GM10248 (cell line): ENCODE results near the gene C2orf42.

Source experiments
- CTCF ChIA-PET: fragments of 300-600 bp; sonication (Branson Sonifier 250); formaldehyde crosslinking; extraction: SDS; loops from one replicate; lab custom pipeline; 2021; ENCODE audit warnings: antibody characterized with exemption; lab: Yijun Ruan, JAX
- POLR2A ChIA-PET: fragments of 350-650 bp; sonication (Branson Sonifier 250); formaldehyde crosslinking; extraction: SDS; loops from one replicate; lab custom pipeline; 2020; ENCODE audit warnings: antibody characterized with exemption; lab: Yijun Ruan, JAX
- DNase-seq: peaks from one replicate; pipeline ENCODE4 v3.0.0; 2012; ENCODE audit errors: extremely low spot score
- TF ChIP-seq, protein P1 (sequence below): IDR thresholded peaks from 2 replicates; pipeline ENCODE4 v1.5.1; 2012; ENCODE audit warnings: mild to moderate bottlenecking, low read depth; ENCODE audit errors: extremely low read depth, missing control alignments, control extremely low read depth

C2orf42 gene

DNA sequence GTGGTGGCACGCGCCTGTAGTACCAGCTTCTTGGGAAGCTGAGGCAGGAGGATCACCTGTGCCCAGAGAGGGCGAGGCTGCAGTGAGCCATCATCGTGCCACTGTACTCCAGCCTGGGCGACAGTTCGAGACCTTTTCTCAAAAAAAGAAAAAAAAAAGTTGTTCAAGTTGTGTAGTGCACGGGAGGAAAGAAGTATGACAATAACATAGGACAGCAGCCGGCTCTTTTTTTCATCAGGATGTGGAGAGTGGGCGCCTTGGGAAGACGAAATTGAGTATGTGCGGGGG lies 67.0 kb downstream of the C2orf42 start:
- TF ChIP-seq, protein P1, sequence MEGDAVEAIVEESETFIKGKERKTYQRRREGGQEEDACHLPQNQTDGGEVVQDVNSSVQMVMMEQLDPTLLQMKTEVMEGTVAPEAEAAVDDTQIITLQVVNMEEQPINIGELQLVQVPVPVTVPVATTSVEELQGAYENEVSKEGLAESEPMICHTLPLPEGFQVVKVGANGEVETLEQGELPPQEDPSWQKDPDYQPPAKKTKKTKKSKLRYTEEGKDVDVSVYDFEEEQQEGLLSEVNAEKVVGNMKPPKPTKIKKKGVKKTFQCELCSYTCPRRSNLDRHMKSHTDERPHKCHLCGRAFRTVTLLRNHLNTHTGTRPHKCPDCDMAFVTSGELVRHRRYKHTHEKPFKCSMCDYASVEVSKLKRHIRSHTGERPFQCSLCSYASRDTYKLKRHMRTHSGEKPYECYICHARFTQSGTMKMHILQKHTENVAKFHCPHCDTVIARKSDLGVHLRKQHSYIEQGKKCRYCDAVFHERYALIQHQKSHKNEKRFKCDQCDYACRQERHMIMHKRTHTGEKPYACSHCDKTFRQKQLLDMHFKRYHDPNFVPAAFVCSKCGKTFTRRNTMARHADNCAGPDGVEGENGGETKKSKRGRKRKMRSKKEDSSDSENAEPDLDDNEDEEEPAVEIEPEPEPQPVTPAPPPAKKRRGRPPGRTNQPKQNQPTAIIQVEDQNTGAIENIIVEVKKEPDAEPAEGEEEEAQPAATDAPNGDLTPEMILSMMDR: no peak
- POLR2A ChIA-PET: interaction anchor here (0.6 to 1.2 kb wide), 3 partner anchors 8 to 16 kb away, joined by 3 to 6 read pairs (median 4); no protein-coding TSS in a partner anchor
- no peak for DNase-seq
- CTCF ChIA-PET: interaction anchor here (0.5 to 3.1 kb wide), 9 partner anchors 8 to 1172 kb away, joined by 3 to 16 read pairs (median 4); partner anchors contain the start of gene MXD1

DNA sequence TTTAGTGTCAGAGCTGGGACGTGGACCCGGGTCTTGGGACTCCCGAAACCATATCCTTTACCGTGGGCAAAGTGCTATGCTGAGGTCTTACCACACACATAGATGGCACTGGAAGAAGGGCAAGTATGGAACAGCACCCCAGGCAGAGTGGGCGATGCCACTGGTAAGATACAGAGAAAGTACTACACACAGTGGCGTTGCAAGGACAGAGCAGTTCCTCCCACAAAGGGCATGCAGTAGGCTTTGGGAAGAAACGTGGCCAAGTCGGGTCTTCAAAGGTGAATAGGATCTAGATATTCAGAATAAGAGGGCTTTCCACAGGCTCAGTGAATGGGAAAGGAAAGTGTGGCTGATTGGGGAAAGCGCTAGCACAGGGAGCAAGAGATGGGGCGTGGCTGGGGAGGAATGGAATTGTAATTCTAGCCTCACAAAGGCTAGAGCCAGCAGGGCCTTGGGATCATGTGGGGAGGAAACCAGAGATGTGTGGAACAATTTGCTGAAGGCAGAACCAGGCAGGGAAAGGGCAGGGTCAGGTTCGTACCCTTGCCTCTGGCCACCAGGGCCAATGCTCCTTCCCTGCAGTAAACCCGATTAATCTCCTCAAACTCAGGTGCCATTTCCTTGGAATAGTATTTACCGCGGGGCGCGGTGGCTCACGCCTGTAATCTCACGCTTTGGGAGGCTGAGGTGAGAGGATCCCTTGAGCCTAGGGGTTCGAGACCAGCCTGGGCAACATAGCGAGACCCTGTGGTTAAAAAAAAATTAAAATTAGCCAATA lies 67.6 kb downstream of the C2orf42 start:
- TF ChIP-seq, protein P1: no peak
- DNase-seq: no peak
- ChIA-PET CTCF (interaction anchor here (0.5 to 2.5 kb wide), 6 partner anchors 10 to 1172 kb away, joined by 3 to 16 read pairs (median 6); no protein-coding TSS in a partner anchor), POLR2A (interaction anchor here (0.6 to 1.4 kb wide), 2 partner anchors 13 to 39 kb away, joined by 3 read pairs; no protein-coding TSS in a partner anchor)

DNA sequence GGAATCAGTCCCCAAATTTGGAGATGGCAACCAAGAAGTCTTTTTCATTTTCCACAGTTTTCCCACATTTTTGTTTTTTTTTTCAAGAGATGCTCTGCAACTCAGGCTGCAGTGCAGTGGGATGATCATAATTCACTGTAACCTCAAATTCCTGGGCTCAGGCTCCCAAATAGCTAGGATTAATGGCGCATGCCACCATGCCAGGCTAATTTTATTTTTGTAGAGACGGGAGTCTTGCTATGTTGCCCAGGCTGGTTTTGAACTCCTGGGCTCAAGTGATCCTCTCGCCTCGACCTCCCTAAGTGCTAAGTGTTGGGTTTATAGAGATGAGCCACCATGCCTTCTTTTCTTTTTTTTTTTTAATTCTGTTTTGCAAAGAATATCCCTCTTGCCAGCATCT lies 68.3 kb downstream of the C2orf42 start:
- DNase-seq: no peak
- ChIA-PET CTCF (interaction anchor here (0.8 to 2.5 kb wide), 11 partner anchors 9 to 211 kb away, joined by 3 to 16 read pairs (median 4); no protein-coding TSS in a partner anchor), POLR2A (interaction anchor here (0.7 to 2.0 kb wide), 4 partner anchors 10 to 39 kb away, joined by 3 to 11 read pairs (median 5); no protein-coding TSS in a partner anchor)
- TF ChIP-seq, protein P1: no peak

DNA sequence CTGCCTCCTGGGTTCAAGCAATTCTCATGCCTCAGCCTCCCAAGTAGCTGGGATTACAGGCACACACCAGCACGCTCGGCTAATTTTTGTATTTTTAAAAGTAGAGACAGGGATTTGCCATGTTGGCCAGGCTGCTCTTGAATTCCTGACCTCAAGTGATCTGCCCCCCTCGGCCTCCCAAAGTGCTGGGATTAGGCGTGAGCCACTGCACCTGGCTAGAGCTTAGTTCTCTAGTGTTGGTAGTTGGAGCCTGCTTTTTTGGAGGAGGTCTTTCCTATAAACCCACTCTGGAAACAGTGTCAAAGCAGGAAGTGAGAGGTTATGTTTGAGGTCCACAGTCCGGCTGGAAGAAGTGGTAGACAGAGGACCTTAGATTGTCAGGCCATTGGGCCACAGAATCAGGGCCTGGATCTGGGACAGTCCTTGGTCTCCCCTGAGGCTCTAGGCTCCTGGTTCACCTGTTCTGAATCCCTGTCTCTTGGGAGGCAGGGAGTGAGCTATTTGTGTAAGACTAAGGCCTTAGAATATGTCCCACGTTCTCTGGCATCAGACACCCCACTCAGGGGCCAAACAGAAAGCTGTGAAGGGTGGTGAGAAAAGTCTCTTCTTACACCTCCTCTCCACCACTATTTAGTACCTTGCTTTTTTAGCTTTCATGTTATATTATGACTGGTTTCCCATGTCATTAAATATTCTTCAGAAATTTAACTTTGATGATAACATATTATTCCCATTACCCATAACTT lies 69.0 kb downstream of the C2orf42 start:
- ChIA-PET POLR2A (interaction anchor here (0.6 to 2.0 kb wide), 7 partner anchors 11 to 305 kb away, joined by 3 to 11 read pairs (median 3); partner anchors contain the start of gene MXD1), CTCF (interaction anchor here (0.7 to 2.5 kb wide), 13 partner anchors 9 to 210 kb away, joined by 3 to 16 read pairs (median 4); no protein-coding TSS in a partner anchor)
- no peak for DNase-seq
- TF ChIP-seq, protein P1: no peak

DNA sequence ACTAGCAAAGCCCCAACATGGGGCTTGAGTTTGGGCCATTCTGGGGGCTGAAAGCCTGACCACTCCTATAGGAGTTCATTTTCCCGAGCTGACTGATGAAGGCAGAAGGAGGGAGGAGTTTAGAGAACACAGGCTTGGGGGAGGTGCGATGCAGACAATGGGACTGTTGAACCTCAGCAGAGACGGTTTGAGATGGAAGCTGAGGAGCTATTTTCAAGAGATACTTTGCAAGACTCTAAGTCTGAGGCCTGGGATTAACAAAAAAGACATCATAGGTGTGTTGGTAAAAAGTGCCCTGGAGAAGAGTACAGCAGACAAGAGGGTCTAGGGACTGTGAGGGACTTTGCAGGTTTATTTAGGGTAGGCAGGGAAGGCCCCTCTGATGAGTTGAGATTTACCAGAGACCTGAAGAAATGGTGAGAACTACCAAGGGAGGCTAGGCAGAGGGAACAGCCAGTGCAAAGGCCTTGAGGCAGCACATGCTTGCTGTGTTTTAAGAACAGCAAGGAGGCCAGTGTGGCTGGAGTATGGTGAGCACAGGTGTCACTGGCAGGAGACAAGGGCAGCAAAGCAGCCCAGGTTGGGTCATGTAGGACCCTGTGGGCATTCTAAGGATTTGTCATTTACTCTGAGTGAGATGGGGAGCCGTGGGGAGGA lies 71.9 kb downstream of the C2orf42 start:
- DNase-seq: no peak
- TF ChIP-seq, protein P1: no peak
- ChIA-PET POLR2A (interaction anchor here (0.5 kb wide), 1 partner anchor 17 kb away, joined by 7 read pairs; no protein-coding TSS in a partner anchor), CTCF (interaction anchor here (1.1 to 6.5 kb wide), 2 partner anchors 23 to 34 kb away, joined by 3 to 22 read pairs; no protein-coding TSS in a partner anchor)
